Loucy (cell line): ENCODE results near the gene MAP3K13.

Experiments
- H2AFZ ChIP-seq: fragments of 200-600 bp; sonication (generic); 2 replicates; pipeline ENCODE4 v1.6.0; 2016; ENCODE audit warnings: antibody characterized with exemption, mild to moderate bottlenecking, low read length, moderate library complexity
- H3F3A ChIP-seq: fragments of 200-600 bp; 2 replicates; pipeline ENCODE4 v1.6.0; 2016; ENCODE audit warnings: antibody characterized with exemption, low read depth, mild to moderate bottlenecking
- H3K27me3 ChIP-seq: fragments of 200-600 bp; sonication (generic); 2 replicates; pipeline ENCODE4 v1.6.1; 2014; ENCODE audit warnings: low read length, mild to moderate bottlenecking; ENCODE audit not compliant: insufficient read depth, poor library complexity, severe bottlenecking
- H3K36me3 ChIP-seq: fragments of 200-600 bp; sonication (generic); 2 replicates; pipeline ENCODE4 v1.6.1; 2016; ENCODE audit warnings: low read length; ENCODE audit not compliant: insufficient read depth
- H3K4me1 ChIP-seq: fragments of 200-600 bp; sonication (generic); 2 replicates; pipeline ENCODE4 v1.5.1; 2014; ENCODE audit warnings: low read length, mild to moderate bottlenecking; ENCODE audit not compliant: insufficient read depth, poor library complexity, severe bottlenecking
- H3K4me2 ChIP-seq: fragments of 200-600 bp; sonication (generic); 2 replicates; pipeline ENCODE4 v1.6.0; 2014; ENCODE audit warnings: antibody characterized with exemption, low read length, low read depth, mild to moderate bottlenecking; ENCODE audit not compliant: poor library complexity, severe bottlenecking
- H3K4me3 ChIP-seq: fragments of 200-600 bp; sonication (generic); 2 replicates; pipeline ENCODE4 v1.5.1; 2014; ENCODE audit warnings: low read length, mild to moderate bottlenecking, mixed read lengths; ENCODE audit not compliant: poor library complexity, severe bottlenecking
- H3K79me2 ChIP-seq: fragments of 200-600 bp; sonication (generic); 2 replicates; pipeline ENCODE4 v1.6.1; 2014; ENCODE audit warnings: low read length; ENCODE audit not compliant: insufficient read depth
- H3K9ac ChIP-seq: fragments of 200-600 bp; sonication (generic); 2 replicates; pipeline ENCODE4 v1.6.0; 2014; ENCODE audit warnings: mild to moderate bottlenecking, low read depth, low read length, moderate library complexity; ENCODE audit not compliant: poor library complexity, severe bottlenecking
- H3K9me2 ChIP-seq: fragments of 200-600 bp; sonication (generic); replicated peaks from 2 replicates; pipeline ENCODE4 v1.6.1; 2016; ENCODE audit warnings: low read depth, low read length, mixed read lengths
- H3K9me3 ChIP-seq: fragments of 200-600 bp; sonication (generic); 2 replicates; pipeline ENCODE4 v1.6.1; 2014; ENCODE audit warnings: mild to moderate bottlenecking, antibody characterized with exemption, low read length, low read depth; ENCODE audit not compliant: insufficient read depth
- H4K20me1 ChIP-seq: fragments of 200-600 bp; sonication (generic); 2 replicates; pipeline ENCODE4 v1.6.0; 2014; ENCODE audit warnings: antibody characterized with exemption, low read length, mild to moderate bottlenecking; ENCODE audit not compliant: insufficient read depth, poor library complexity, severe bottlenecking
- CTCF ChIP-seq: fragments of 200-600 bp; sonication (generic); conservative IDR thresholded peaks from 2 replicates; pipeline ENCODE4 v1.5.1; 2014; ENCODE audit warnings: mild to moderate bottlenecking, antibody characterized with exemption, low read length
- EZH2phosphoT487 ChIP-seq: fragments of 200-600 bp; IDR thresholded peaks from 2 replicates; pipeline ENCODE4 v1.6.1; 2018; ENCODE audit warnings: antibody characterized with exemption, mild to moderate bottlenecking, moderate library complexity, borderline replicate concordance

The MAP3K13 gene

GRCh38 chr3:185430375-185430774, 67.4 kb downstream of the MAP3K13 start:
- Histone ChIP-seq H3K9me3 (no peaks in the 10 kb centered on the region), H3K79me2 (no peaks in the 10 kb centered on the region), H3K4me1 (no peaks in the 10 kb centered on the region), H3K9me2 (no peaks in the 10 kb centered on the region), H3K36me3 (no peaks in the 10 kb centered on the region), H3F3A (no peaks in the 10 kb centered on the region), H3K4me2 (no peak overlapping the region), H3K4me3 (no peak overlapping the region), H4K20me1 (no peaks in the 10 kb centered on the region), H3K9ac (no peak overlapping the region), H3K27me3 (no peaks in the 10 kb centered on the region), H2AFZ (no peak overlapping the region)
- TF ChIP-seq CTCF = no peak
- no peak for TF ChIP-seq EZH2phosphoT487

- Histone ChIP-seq H3K4me3 (no peak overlapping the region), H4K20me1 (no peaks in the 10 kb centered on the region), H3K9ac (no peak overlapping the region), H3K9me3 (no peaks in the 10 kb centered on the region), H3F3A (no peaks in the 10 kb centered on the region), H3K27me3 (no peaks in the 10 kb centered on the region), H3K79me2 (no peaks in the 10 kb centered on the region), H3K4me2 (no peak overlapping the region), H3K36me3 (no peaks in the 10 kb centered on the region), H3K9me2 (no peaks in the 10 kb centered on the region), H2AFZ (no peak overlapping the region), H3K4me1 (no peaks in the 10 kb centered on the region)
- TF ChIP-seq CTCF (no peak), EZH2phosphoT487 (no peak)
Measured at GRCh38 chr3:185439745-185440466, 77.0 kb downstream of the MAP3K13 start.

DNA sequence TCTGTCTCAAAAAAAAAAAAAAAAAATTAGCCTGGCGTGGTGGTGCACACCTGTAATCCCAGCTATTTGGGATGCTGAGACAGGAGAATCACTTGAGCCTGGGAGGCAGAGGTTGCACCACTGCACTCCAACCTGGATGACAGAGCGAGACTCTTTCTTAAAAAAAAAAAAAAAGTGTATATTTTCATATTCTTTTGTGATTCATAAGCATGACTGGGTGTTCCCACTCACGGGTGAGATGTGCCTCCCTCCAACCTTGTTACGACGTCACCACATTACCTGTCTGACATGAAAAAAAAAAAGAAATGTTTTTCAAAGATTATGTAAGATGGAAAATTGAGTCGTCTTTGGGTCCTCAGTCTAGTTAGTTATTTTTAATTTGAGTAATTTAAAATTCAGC, 79.1 kb downstream of the MAP3K13 start:
- Histone ChIP-seq H2AFZ (no peak overlapping the region), H3K9ac (no peak overlapping the region), H3K27me3 (no peaks in the 10 kb centered on the region), H3F3A (no peaks in the 10 kb centered on the region), H3K4me2 (no peak overlapping the region), H4K20me1 (no peaks in the 10 kb centered on the region), H3K36me3 (no peaks in the 10 kb centered on the region), H3K4me1 (no peaks in the 10 kb centered on the region), H3K9me2 (no peaks in the 10 kb centered on the region), H3K4me3 (no peak overlapping the region), H3K79me2 (no peaks in the 10 kb centered on the region), H3K9me3 (no peaks in the 10 kb centered on the region)
- TF ChIP-seq CTCF = no peak
- no peak for TF ChIP-seq EZH2phosphoT487
